HG02763 (cell line): ENCODE results near the gene SLC34A1.
"Not testable (repeated sequence)": the region's sequence is repeated elsewhere in the genome, so short reads cannot be mapped to it uniquely, and the experiment has no call there.

Experiments
- ATAC-seq: cut with Tn5 transposase; IDR thresholded peaks from one replicate; pipeline ENCODE4 v1.9.1; 2021; ENCODE audit warnings: mild to moderate bottlenecking, moderate library complexity; ENCODE audit not compliant: unreplicated experiment

Gene SLC34A1, protein sequence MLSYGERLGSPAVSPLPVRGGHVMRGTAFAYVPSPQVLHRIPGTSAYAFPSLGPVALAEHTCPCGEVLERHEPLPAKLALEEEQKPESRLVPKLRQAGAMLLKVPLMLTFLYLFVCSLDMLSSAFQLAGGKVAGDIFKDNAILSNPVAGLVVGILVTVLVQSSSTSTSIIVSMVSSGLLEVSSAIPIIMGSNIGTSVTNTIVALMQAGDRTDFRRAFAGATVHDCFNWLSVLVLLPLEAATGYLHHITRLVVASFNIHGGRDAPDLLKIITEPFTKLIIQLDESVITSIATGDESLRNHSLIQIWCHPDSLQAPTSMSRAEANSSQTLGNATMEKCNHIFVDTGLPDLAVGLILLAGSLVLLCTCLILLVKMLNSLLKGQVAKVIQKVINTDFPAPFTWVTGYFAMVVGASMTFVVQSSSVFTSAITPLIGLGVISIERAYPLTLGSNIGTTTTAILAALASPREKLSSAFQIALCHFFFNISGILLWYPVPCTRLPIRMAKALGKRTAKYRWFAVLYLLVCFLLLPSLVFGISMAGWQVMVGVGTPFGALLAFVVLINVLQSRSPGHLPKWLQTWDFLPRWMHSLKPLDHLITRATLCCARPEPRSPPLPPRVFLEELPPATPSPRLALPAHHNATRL

DNA sequence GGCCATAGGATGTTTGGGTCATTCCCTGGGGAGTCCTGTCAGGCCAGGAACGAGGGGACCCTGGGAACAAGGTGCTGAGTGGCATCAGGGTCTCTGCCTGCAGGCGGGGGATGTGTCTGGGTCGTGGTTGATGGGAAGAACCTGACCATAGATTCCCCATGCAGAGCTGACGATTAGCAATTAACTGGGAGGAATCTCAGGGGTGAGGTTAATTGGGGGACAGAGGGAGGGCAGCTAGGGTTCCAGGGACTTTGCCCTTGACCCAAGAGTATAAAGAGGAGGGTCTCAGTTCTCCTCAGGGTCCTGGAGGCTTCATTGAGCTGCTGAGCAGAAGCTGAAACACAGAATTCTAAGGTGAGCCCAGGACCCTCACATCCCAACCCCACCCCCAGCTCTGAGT is at the start of gene SLC34A1:
TSS of gene SLC34A1 (plus strand) at position 301 of the 400 bp plus-strand sequence. CDS start 1,308 bp downstream, outside the sequence.
- no peak for ATAC-seq

DNA sequence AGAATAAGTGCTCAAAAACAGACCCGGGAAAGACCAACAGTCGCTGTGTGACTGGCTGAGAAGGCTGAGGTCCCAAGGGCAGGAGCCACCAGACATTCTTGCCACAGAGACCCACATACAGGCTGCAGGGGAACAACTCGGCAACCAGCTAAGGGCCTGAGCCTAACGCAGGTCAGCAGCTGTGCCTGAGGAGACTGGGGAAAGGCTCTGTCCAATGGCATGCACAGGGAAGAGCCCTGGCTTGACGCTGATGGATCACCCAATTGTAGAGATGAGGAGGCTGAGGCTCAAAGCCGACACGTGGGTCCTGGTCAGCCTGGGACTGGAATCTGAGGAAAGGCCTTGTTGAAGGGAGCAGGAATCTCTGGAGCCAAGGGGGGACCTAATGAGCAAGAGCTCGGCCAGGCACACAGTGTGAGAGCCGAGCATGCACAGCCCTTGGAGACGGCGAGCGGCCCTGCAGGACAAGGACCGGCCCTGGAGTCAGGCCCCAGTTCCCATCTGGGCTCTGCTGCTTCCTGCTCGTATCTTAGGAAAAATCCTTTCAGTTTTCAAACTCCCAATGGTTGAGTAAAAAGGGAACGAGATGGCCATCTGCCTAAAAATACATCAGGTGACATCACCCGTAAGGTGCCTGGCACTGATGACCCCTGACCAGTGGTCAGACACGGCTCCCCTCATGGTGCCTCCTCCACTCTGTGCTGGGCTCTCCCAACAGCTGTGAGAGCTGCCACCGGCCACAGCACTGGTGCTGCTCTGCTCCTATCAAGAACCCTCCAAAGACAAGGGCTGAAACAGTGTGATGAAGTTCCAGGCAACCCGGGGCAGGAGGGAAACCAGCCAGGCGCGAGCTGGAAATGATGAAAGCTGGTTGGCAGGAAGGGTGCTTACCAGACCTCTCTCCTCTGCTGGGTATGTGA is 49.2 kb upstream of the SLC34A1 start:
- no peak for ATAC-seq

DNA sequence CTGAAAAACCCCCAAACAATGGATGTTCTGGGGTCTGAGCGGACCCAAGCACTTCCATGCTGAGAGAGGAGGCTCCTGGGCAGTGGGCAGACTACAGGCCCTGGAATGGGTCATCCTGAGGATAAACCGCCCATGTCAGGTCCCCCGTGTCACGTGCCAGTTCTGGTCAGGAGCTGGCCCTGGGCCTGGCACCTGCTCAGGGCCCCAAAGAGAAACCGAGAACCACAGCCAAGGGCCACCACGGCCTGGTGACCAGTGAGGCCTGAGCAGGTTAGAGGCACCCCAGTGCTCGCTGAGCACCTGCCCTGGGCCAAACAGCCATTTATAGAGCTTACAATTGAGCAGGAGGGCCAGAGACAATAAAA is 48.6 kb upstream of the SLC34A1 start:
- ATAC-seq, result no peak

DNA sequence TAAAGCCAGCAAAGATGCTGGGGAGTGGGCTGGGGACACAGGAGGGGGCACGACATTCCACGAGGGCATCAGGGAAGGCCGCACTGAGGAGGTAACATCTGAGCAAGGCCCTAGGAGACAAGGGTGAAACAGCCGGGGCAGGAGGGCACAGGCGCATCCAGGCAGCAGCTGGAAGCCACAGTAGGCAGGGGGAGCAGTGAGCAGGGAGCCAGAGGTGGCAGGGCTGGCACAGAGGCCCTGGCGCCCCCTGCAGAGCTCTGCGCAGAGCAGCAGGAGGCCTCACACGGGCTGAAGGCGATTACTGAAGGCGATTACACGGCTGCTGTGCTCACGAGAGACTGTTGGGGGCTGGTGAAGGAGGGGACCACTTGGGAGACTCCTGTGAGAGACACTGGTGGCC is 48.1 kb upstream of the SLC34A1 start:
- no peak for ATAC-seq

DNA sequence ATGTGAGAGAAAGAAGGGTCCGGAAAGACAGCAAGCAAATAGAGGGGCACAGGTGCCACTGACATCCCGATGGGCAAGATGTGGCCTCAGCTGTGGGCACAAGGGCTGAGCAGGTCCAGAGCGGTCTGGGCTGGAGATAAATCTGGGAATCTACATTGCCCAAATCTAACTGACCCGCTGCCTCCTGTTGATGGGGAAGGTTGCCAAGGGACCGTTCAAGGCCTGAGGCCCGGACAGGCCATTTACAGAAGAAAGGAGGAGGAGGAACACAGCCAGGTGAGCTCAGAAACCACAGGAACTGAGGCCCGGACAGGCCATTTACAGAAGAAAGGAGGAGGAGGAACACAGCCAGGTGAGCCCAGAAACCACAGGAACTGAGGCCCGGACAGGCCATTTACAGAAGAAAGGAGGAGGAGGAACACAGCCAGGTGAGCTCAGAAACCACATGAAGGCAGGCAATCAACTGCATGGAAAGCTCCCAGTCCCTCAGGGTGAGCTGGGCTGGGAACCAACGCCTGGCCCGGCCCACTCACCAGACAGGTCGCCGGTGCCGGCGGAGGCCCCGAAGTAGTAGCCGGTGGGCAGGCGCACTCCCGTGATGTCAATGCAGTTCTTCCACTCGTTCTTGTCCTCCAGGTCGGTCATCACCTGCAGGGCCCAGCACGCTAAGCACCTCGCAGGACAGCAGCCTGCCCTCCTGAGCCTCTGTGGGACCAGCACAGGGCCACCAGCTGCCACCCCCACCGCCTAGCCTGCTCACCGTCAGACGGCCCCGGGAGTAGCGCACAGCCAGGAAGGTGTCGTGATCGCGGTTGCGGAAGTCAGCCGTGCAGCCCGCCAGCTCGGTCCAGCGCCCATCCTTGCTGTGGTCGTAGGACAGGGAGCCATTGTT is 47.4 kb upstream of the SLC34A1 start:
- no peak for ATAC-seq

DNA sequence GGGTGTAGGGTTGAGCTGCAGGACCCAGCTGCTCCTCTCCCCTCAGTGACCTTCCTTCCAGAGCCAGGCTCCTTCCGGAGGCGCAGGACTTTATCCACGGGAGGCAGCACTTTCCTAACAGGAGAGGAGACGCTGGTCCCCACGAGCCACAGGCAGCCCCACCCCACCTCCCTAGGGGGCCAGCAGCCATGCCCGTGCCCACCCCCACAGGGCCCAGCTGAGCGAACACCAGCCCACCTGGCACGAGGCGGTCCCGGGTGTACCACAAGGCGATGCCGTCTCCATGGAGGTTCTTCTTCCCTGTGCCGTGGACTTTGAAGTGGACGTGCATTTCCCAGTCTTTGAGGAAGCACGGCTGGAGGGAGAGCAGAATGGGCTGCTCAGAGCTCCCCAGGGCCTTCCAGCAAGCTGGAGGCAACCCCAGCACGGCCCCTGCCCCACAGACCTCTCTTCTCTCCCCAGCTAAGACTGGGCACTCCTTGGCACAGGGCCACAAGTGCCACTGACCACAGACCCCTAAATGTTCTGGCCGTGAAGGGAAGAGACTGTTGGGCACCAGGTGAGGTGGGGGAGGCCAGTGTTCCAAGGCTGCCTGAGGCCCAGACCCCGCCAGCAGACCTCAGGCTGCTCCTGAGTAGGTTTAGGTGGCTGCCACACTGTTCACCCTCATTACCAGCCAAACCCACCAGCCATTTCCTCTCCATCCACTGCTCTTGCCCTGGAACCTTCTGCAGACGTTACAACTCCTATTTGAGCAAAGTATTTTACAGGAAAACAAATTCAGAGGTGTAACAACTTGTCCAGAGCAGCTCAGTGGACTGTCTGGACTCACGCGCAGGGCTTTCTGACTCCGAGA is 45.8 kb upstream of the SLC34A1 start:
- ATAC-seq, result no peak

DNA sequence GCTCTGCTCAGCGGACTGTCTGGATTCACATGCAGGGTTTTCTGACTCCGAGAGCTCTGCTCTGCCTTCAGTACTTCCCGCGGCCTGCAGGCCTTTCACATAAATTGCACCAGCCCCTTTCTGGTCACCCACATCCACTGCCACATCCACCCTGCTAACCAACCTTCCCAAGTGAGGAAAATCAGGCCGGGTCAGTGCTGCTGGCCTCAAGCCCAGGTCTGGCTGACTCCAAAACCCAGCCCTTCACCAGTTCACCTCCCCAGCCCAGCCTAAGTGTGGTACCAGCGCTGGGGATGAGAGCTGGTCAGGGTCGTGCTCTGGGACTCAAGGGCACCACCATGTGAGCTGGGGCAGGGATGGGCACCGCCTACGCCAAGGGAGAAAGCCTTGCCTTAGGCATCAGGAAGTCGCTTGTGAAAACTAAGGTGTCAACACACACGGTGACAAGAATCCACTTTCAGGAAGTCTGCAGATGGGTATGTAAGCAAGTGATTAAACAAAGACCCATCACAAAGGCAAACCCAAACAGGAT is 45.1 kb upstream of the SLC34A1 start:
- ATAC-seq, result no peak

DNA sequence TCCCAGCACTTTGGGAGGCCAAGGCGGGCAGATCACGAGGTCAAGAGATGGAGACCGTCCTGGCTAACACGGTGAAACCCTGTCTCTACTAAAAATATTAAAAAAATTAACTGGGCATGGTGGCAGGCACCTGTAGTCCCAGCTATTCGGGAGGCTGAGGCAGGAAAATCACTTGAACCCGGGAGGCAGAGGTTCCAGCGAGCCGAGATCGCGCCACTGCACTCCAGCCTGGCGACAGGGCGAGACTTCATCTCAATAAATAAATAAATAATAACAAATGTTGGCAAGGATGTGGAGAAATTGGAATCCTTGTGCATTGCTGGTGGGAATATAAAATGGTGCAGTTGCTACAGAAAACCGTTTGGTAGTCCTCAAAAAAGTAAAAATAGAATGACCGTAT is 41.2 kb upstream of the SLC34A1 start:
- ATAC-seq, result not testable (repeated sequence)

DNA sequence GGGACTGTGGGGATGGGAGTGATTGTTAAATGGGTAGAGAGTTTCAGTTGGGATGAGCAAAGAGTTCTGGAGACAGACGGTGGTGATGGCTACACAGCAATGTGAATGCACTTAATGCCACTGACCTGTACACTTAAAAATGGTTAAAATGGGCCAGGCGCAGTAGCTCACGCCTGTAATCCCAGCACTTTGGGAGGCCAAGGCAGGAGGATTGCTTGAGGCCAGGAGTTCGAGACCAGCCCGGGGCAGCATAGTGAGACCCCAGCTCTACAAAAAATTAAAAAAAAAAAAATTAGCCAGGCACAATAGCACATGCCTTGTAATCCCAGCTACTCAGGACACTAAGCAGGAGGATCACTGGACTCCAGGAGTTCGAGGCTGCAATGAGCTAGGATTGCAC is 40.5 kb upstream of the SLC34A1 start:
- ATAC-seq, result no peak

DNA sequence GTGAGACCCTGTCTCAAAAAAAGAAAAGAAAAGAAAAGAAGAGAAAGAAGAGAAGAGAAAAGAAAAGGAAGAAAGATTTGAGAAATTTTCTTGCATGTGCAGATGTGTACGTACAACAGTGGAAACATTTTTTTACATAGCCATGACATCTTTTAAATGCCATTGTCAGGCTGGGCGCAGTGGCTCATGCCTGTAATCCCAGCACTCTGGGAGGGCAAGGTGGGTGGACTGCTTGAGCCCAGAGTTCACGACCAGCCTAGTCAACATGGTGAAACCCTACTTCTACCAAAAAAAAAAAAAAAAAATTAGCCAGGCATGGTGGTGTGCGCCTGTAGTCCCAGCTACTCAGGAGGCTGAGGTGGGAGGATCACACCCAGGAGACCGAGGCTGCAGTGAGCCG is 39.3 kb upstream of the SLC34A1 start:
- ATAC-seq, result no peak

DNA sequence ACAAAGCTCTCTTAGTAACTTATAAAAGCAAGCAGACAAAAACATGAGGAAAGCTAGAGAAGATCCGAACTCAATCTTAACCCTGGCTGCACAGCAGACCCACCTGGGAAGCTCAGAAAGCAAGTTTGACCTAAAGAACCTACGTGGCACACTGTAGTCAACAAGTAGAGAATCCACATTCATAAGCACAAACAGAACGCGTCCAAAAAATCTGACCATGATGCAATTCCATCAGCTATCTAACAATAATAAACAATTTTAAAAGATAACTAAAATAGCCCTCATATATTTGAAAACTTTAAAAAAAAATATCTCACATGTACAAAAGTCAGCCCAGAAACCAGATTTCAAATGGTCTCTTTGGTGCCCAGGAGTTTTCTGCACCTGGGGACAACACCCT is 37.4 kb upstream of the SLC34A1 start:
- ATAC-seq, result no peak

DNA sequence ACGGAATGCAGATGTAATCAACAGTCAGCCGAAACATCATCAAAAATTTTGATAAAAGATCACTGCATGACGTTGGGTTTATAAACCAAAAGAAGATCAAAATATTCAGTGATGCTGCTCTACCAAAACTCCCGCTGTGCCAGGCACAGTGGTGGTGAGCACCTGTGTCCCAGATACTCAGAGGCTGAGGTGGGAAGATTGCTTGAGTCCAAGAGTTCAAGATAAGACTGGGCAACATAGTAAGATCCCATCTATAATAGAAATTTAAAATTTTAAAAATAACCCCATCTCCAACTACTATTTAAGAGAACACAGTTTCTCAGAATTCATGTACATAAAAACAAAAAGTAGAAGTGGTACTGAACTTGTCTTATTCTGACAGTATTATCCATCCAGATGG is 36.5 kb upstream of the SLC34A1 start:
- ATAC-seq, result no peak

DNA sequence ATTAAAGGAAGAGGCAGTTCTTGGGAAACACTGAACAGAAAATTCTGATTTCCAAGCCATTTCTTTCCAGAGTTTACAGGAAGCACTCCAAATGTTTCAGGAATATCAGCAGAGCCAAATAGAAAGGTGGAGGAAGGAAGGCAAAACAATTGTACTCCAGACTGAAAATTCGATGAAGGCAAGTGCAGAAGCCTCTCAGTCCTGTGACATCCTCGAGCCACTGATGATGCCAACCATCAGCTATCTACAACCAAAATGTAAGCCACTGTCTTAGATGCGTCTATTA is 34.9 kb upstream of the SLC34A1 start:
- no peak for ATAC-seq

DNA sequence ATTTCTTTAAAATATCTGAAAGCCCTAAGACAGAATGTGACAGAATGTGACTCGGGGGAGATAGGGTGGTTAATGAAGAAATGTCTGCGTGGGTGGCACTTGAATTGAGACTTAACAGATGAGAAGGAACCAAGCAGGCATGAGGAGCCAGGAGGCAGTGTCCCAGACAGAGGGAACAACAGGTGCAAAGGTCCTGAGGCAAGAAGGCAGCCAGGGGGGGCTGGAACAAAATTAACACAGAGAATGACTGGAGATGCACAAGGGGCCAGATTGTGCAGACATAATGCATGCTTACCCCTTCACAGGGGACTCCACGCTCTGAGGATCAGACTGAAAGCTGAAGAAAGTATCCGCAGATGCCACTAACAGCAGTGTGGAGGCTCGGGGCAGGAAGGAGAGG is 34.5 kb upstream of the SLC34A1 start:
- no peak for ATAC-seq

DNA sequence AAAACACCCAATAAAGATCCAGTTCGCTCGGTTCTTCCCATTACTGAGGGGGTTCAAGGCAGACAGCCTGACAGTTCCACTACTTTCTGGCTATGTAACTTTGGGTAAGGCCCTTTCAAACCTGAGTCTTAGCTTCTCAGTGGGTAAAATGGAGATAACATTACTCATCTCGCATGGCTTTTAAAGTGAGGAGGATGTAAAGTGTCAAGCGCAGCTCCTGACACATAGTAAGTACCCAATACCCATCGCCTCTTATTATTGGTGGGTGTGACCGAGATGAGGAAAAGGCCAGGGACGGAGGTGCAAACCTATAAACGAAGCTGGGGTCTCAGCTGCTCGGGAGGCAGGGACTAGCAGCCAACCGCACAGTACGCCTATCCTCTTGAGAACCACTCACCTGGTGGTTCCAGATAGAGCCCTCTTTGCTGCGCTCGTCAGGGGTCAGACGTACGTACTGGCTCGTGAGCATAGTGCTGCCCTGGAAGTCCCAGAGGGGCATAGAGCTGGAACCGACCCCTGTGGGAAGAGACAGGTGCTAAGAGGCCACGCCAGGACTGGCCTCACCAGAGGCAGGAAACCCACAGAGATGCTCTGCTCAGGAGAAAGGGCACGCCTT is 33.4 kb upstream of the SLC34A1 start:
- ATAC-seq, result no peak

DNA sequence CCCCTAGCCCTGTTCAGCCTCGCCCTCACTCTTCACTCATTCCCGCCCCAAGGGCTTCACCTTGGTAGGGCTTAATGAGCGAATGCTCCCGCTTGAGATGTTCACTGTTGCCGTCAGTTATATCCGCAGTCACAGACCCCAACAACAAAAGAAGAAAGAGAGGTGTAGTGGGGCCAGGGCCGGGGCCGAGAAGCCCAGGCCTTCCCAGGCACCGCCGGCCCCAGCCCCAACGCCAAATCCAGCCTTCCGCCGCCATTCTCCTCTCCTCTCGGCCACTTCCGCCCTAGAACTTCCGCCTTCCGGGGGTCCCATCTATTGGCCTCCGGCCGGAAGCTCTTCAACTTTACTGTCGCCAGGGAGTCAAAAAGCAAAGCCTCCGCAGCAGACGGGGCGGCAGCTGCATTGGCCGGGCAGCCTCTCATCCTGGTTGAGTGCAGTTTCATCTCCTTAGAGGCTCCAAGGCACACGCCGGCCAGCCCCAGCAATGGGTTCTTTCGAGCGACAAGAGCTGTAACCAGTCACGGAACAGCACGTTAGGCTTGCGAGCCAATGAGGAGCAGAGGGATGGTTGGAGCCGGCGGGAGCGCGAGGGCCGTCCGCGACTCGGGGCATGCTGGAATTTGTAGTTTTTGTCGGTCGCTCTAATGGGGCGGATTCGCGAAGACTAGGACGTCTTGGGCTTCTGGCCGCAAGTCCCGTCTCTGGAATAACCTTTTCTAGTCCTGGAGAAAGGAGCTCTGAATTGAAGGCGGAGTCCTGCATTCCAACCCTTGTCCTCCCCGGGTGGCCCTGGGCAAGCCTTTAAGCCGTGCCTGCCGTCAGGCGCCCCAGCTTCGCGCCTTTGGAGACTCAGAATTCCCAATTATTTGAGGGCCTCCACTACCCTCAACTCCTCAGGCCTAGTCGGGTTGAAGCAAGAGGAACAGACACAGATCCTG is 32.6 kb upstream of the SLC34A1 start, which contains the start of gene LMAN2:
TSS of gene LMAN2 (minus strand) at position 277 of the 938 bp plus-strand sequence. CDS start at position 256, 21 bp downstream.
- ATAC-seq, result peak; percentile 92

DNA sequence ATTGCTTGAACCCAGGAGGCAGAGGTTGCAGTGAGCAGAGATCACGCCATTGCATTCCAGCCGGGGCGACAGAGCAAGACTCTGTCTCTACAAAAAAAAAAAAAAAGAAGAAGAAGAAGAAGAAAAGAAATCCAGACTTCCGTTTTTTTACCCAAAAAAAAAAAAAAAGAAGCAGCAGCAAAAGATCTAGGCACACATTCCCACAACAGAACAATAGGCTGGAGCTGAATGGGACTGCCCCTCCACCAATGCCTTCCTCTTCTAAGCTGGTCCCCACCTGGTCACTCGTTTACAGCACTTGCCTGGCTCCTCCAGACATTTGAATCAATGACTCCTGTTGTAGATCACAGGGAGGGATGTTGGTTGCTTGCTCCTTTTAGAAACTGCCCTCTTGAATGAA is 31.1 kb upstream of the SLC34A1 start:
- no peak for ATAC-seq

DNA sequence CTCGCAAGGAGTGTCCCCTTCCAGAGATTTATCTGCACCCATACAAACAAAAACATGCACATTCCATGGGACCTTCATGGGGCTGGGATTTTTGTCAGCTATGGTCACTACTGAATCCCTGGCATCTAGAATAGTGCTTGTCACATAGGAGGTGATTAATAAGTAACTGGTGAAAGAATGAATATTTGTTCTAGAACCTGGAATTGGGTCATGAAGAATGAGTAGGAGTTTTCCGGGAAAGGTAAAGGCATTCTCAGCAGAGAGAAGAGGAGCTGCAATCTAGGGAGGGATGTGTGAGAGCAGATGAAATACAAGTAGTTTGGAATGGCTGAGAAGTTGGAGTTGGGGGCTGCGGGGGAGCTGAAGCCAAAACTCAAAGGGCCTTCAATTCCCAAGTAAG is 30.0 kb upstream of the SLC34A1 start:
- no peak for ATAC-seq
